ENCODE data around the gene CCT3.
"Not testable (repeated sequence)": the region's sequence is repeated elsewhere in the genome, so short reads cannot be mapped to it uniquely, and the experiment has no call there.

Gene CCT3

DNA sequence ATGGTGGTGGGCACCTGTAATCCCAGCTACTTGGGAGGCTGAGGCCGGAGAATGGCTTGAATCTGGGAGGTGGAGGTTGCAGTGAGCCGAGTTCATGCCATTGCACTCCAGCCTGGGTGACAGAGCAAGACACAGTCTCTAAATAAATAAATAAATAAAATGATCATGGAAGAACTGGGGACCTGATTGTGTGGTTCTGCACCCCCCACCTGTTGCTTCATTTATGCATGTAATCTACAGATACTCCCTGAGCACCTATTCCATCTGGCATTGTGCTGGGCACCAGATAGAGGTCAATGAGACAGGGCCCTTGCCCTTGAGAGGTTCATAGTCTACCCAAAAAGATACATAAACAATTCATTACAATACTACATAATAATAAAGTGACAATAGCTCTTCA is 19.9 kb upstream of the CCT3 start:
- DNase-seq (ENCODE audit: low spot score) = no peak

DNA sequence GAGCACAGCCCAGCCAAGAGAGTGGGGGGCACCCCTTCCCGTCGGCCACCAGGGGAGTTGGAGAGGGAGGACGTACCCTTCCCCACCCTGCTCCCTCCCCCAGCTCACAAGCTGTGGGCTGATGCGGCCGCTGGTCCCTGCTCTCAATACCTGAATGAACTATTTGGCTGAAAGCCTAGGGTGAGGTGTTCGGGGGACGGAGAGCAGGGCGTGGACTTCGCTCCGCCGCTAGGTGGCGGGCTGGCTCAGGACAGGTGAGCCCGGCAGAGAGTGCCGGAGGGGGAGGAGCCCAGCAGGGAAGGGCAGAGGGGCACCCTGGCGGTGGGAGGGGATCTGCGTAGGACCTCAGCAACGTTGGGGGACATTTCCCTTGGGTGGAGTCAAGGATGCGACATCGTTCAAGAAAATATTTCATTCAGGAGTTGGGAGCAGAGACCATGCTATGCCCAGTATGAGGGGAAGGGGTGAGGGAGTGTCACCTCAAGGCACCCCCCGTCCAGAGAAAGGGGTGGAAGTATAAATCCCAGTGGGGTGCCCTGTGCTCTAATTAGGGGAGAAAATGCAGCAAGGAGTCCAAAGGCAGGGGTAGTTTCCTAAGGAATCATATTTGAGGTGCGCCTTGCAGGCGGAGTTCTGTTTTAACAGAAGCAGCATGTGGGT is 18.9 kb upstream of the CCT3 start:
- Histone ChIP-seq H3K4me1 (ENCODE audit: insufficient read depth, poor library complexity, severe bottlenecking) (no peaks in the 10 kb centered on the region), H3K9me3 (ENCODE audit: severe bottlenecking) (no peaks in the 10 kb centered on the region), H3K36me3 (ENCODE audit: low read depth) (no peaks in the 10 kb centered on the region), H3K27ac (ENCODE audit: poor library complexity, severe bottlenecking) (no peak overlapping the region), H3K4me3 (ENCODE audit: severe bottlenecking) (no peak overlapping the region), H3K27me3 (ENCODE audit: insufficient read depth, poor library complexity, severe bottlenecking) (peaks cover 5% of the 10 kb centered on the region)
- DNase-seq (ENCODE audit: low spot score) (no peak), ATAC-seq (ENCODE audit: low read depth) (peak; percentile 97)
- TF ChIP-seq, protein P1, sequence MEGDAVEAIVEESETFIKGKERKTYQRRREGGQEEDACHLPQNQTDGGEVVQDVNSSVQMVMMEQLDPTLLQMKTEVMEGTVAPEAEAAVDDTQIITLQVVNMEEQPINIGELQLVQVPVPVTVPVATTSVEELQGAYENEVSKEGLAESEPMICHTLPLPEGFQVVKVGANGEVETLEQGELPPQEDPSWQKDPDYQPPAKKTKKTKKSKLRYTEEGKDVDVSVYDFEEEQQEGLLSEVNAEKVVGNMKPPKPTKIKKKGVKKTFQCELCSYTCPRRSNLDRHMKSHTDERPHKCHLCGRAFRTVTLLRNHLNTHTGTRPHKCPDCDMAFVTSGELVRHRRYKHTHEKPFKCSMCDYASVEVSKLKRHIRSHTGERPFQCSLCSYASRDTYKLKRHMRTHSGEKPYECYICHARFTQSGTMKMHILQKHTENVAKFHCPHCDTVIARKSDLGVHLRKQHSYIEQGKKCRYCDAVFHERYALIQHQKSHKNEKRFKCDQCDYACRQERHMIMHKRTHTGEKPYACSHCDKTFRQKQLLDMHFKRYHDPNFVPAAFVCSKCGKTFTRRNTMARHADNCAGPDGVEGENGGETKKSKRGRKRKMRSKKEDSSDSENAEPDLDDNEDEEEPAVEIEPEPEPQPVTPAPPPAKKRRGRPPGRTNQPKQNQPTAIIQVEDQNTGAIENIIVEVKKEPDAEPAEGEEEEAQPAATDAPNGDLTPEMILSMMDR (IDR thresholded peaks at IDR 0.05; ENCODE audit: poor library complexity, severe bottlenecking) = peak; percentile 97

More for the DNA sequence above, 19.9 kb upstream of the CCT3 start:
- no peaks in the 10 kb centered on the region for H3K9me3 ChIP-seq (ENCODE audit: severe bottlenecking)
- no peaks in the 10 kb centered on the region for H3K4me1 ChIP-seq (ENCODE audit: insufficient read depth, poor library complexity, severe bottlenecking)
- peaks cover 5% of the 10 kb centered on the region for H3K27me3 ChIP-seq (ENCODE audit: insufficient read depth, poor library complexity, severe bottlenecking)
- no peak overlapping the region for H3K27ac ChIP-seq (ENCODE audit: poor library complexity, severe bottlenecking)
- no peak overlapping the region for H3K4me3 ChIP-seq (ENCODE audit: severe bottlenecking)
- H3K36me3 ChIP-seq (ENCODE audit: low read depth) = no peaks in the 10 kb centered on the region
- no peak for ATAC-seq (ENCODE audit: low read depth)
- TF ChIP-seq, protein P1 (IDR thresholded peaks at IDR 0.05; ENCODE audit: poor library complexity, severe bottlenecking) = no peak

DNA sequence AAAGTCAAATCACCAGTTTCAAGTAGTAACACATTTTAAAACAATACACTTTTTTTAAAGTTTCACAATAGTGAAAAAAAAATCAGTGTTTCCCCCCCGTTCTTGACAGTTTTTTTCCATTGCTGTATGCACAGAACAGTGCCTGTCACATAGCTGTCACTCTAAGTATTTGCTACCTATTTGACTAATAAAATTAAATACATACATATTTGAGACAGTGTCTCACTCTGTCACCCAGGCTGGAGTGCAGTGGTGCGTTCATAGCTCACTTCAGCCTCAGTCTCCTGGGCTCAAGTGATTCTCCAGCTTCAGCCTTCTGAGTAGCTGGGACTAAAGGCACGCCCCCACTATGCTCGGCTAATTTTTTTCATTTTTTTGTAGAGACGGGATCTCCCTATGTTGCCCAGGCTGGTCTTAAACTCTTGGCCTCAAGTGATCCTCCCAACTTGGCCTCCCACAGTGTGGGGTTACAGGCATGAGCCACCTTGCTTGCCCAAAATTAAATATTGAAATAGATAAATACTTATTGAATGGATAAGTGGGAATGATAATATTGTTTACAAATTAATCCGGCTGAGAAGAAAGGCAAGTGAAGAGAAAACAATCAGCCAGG is 18.3 kb upstream of the CCT3 start:
- H3K27ac ChIP-seq (ENCODE audit: poor library complexity, severe bottlenecking) = no peak overlapping the region
- no peak overlapping the region for H3K4me3 ChIP-seq (ENCODE audit: severe bottlenecking)
- peaks cover 5% of the 10 kb centered on the region for H3K27me3 ChIP-seq (ENCODE audit: insufficient read depth, poor library complexity, severe bottlenecking)
- H3K9me3 ChIP-seq (ENCODE audit: severe bottlenecking) = no peaks in the 10 kb centered on the region
- no peaks in the 10 kb centered on the region for H3K4me1 ChIP-seq (ENCODE audit: insufficient read depth, poor library complexity, severe bottlenecking)
- ATAC-seq (ENCODE audit: low read depth) (no peak), DNase-seq (ENCODE audit: low spot score) (no peak)
- TF ChIP-seq, protein P1 (IDR thresholded peaks at IDR 0.05; ENCODE audit: poor library complexity, severe bottlenecking) = no peak
- H3K36me3 ChIP-seq (ENCODE audit: low read depth) = no peaks in the 10 kb centered on the region

DNA sequence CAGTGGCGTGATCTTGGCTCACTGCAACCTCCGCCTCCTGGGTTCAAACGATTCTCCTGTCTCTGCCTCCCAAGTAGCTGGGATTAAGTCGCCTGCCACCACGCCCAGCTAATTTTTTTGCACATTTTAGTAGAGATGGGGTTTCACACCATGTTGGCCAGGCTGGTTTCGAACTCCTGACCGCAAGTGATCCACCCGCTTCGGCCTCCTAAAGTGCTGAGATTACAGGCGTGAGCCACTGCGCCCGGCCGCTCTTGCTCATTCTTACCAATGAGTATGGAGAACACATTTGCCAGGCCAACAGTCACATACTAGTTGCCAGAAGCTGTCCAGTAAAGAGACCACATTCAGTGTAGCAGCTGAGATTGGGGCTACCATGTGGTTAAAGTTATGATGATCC is 14.4 kb upstream of the CCT3 start:
- DNase-seq (ENCODE audit: low spot score); ATAC-seq (ENCODE audit: low read depth); H3K4me1 ChIP-seq (ENCODE audit: insufficient read depth, poor library complexity, severe bottlenecking); H3K4me3 ChIP-seq (ENCODE audit: severe bottlenecking); H3K36me3 ChIP-seq (ENCODE audit: low read depth); H3K27me3 ChIP-seq (ENCODE audit: insufficient read depth, poor library complexity, severe bottlenecking); H3K27ac ChIP-seq (ENCODE audit: poor library complexity, severe bottlenecking); H3K9me3 ChIP-seq (ENCODE audit: severe bottlenecking): not testable (repeated sequence)

DNA sequence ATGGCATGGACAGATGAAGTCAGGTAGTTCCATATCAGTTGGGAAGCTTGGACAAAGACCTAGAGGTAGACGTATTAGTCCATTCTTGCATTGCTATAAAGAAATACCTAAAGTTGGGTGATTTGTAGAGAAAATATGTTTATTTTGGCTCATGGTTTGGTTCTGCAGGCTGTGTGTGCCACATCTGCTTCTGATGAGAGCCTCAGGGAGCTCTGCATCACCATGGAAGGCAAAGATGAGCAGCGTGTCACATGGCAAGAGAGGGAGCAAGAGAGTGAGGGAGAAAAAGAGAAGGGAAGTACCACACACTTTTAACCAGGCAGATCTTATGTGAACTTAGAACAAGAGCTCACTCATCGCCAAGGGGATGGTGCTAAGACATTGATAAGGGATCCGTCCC is 9.2 kb upstream of the CCT3 start:
- no peaks in the 10 kb centered on the region for H3K4me1 ChIP-seq (ENCODE audit: insufficient read depth, poor library complexity, severe bottlenecking)
- no peak overlapping the region for H3K4me3 ChIP-seq (ENCODE audit: severe bottlenecking)
- DNase-seq (ENCODE audit: low spot score) = no peak
- peaks cover 5% of the 10 kb centered on the region for H3K27me3 ChIP-seq (ENCODE audit: insufficient read depth, poor library complexity, severe bottlenecking)
- no peak overlapping the region for H3K27ac ChIP-seq (ENCODE audit: poor library complexity, severe bottlenecking)
- no peak for ATAC-seq (ENCODE audit: low read depth)
- H3K9me3 ChIP-seq (ENCODE audit: severe bottlenecking) = no peaks in the 10 kb centered on the region
- TF ChIP-seq, protein P1 (IDR thresholded peaks at IDR 0.05; ENCODE audit: poor library complexity, severe bottlenecking) = no peak
- no peaks in the 10 kb centered on the region for H3K36me3 ChIP-seq (ENCODE audit: low read depth)

Data from RWPE2 (cell line).